ENCODE data around the gene FAM177B.

FAM177B gene

GRCh38 chr1:222736972-222737371 lies at the start of gene FAM177B:
TSS of gene FAM177B (plus strand) at chr1:222737202. CDS start at chr1:222746546, 9,344 bp downstream.
- no peak for DNase-seq

GRCh38 chr1:222691016-222691415 lies 46.0 kb upstream of the FAM177B start:
- DNase-seq: no peak

- no peak for DNase-seq
Measured at GRCh38 chr1:222694927-222695326, 42.1 kb upstream of the FAM177B start.

GRCh38 chr1:222696741-222697140 lies 40.3 kb upstream of the FAM177B start:
- DNase-seq: no peak

- no peak for DNase-seq
Measured at GRCh38 chr1:222697203-222697602, 39.8 kb upstream of the FAM177B start.

- DNase-seq: no peak
Measured at GRCh38 chr1:222697826-222698225, 39.2 kb upstream of the FAM177B start.

- no peak for DNase-seq
Measured at GRCh38 chr1:222702210-222702609, 34.8 kb upstream of the FAM177B start.

- DNase-seq: no peak
Measured at GRCh38 chr1:222704260-222704659, 32.7 kb upstream of the FAM177B start.

- DNase-seq: no peak
Measured at GRCh38 chr1:222706815-222707214, 30.2 kb upstream of the FAM177B start.

- no peak for DNase-seq
Measured at GRCh38 chr1:222709700-222710153, 27.3 kb upstream of the FAM177B start.

GRCh38 chr1:222711319-222712252 lies 25.4 kb upstream of the FAM177B start:
- DNase-seq: peak; percentile 65

- DNase-seq: peak; percentile 96
Measured at GRCh38 chr1:222712253-222713090, 24.5 kb upstream of the FAM177B start, which contains the start of the genes AIDA and BROX. TSS of gene AIDA (minus strand) at chr1:222712491. CDS start at chr1:222712317, 174 bp downstream. TSS of gene BROX (plus strand) at chr1:222712564. CDS start at chr1:222715700, 3,136 bp downstream.

- DNase-seq: peak; percentile 91
Measured at GRCh38 chr1:222713091-222713961, 23.7 kb upstream of the FAM177B start.

GRCh38 chr1:222716393-222716792 lies 20.6 kb upstream of the FAM177B start:
- no peak for DNase-seq

- DNase-seq: no peak
Measured at GRCh38 chr1:222728746-222729145, 8.3 kb upstream of the FAM177B start.

- no peak for DNase-seq
Measured at GRCh38 chr1:222730866-222731265, 6.1 kb upstream of the FAM177B start.

- DNase-seq: no peak
Measured at GRCh38 chr1:222732216-222733159, 4.5 kb upstream of the FAM177B start.

- DNase-seq: no peak
Measured at GRCh38 chr1:222734740-222735139, 2.3 kb upstream of the FAM177B start.

- no peak for DNase-seq
Measured at GRCh38 chr1:222736470-222736869, 532 bp upstream of the FAM177B start.

- DNase-seq: no peak
Measured at GRCh38 chr1:222739465-222739864, 2.5 kb downstream of the FAM177B start.

- no peak for DNase-seq
Measured at GRCh38 chr1:222739929-222740328, 2.9 kb downstream of the FAM177B start.
